ENCODE results near the gene SIK3.

- no peak for TF ChIP-seq POLR2AphosphoS5 (IDR thresholded peaks at IDR 0.05; ENCODE audit: borderline replicate concordance, low read depth, low read length)
- no peak for TF ChIP-seq EZH2 (IDR thresholded peaks at IDR 0.05)
- no peak for TF ChIP-seq FOXP2 (optimal IDR thresholded peaks at IDR 0.05; ENCODE audit: control extremely low read depth, extremely low read length, insufficient read depth)
Observed at GRCh38 chr11:117074119-117074518, 24.1 kb downstream of the SIK3 start.

Data from SK-N-MC (cell line).